Mucosa of gallbladder (tissue), 1 donor: Measurements from ENCODE around the gene ARID1A. TPM values are rescaled to one million over a fixed set of nuclear protein-coding genes. Genes with fewer than 3 reads are reported as not detected.
"Not testable (repeated sequence)": the region's sequence is repeated elsewhere in the genome, so short reads cannot be mapped to it uniquely, and the experiment has no call there.

Source experiments
- DNase-seq: peaks from one replicate; pipeline ENCODE4 v3.0.0-alpha.2; 2020; ENCODE audit warnings: low spot score
- total RNA-seq: library from RNA; stranded (reverse); gene quantifications from one replicate; pipeline ENCODE4 v1.2.1, GENCODE V29; 2021
- donor health status: DM: no; HTN: no; CAD: no.

ARID1A gene
- 83.6 TPM for total RNA-seq

DNA sequence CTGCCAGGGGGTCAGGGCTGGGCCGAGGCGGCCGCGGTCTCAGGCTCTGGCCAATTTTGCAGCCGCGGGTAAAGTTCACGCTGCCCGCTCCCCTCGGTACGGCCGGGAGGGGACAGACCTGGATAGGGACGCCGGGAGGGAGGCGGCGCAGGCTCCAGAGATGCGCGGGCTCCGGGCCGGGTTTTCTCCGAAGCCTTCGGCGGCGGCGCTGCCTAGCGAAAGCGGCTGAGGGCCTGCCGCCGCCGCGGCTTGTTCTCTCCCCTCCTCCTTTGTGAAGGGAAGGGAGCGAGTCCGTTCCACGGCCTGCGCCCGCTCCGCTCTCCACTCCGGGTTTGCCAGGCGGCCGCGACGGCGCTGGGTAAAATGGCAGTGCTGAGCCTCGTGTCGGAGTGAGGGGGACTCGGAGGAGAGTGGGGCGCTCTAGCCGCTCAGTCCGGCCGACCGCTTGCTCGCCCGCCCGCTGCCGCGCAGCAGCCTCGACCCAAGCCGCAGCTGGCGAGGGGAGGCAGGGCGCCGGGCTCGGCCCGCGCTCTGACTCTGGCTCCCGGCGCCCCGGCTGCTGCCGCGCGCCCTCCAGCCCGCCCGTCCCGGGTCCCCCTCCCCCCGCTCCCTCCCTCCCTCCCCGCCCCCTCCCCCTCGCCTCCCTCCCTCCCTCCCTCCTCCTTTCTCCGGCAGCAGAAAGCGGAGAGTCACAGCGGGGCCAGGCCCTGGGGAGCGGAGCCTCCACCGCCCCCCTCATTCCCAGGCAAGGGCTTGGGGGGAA, at the start of gene ARID1A:
Gene ARID1A (plus strand): TSS at position 660 of the 763 bp plus-strand sequence. CDS start 389 bp downstream, outside the sequence.
- DNase-seq, result peak; percentile 96

- DNase-seq, result no peak
Measured at GRCh38 chr1:26664802-26665201, 31.0 kb upstream of the ARID1A start.

GRCh38 chr1:26666855-26667254, 29.0 kb upstream of the ARID1A start:
- no peak for DNase-seq

- not testable (repeated sequence) for DNase-seq
Measured at GRCh38 chr1:26668106-26668786, 27.6 kb upstream of the ARID1A start.

DNA sequence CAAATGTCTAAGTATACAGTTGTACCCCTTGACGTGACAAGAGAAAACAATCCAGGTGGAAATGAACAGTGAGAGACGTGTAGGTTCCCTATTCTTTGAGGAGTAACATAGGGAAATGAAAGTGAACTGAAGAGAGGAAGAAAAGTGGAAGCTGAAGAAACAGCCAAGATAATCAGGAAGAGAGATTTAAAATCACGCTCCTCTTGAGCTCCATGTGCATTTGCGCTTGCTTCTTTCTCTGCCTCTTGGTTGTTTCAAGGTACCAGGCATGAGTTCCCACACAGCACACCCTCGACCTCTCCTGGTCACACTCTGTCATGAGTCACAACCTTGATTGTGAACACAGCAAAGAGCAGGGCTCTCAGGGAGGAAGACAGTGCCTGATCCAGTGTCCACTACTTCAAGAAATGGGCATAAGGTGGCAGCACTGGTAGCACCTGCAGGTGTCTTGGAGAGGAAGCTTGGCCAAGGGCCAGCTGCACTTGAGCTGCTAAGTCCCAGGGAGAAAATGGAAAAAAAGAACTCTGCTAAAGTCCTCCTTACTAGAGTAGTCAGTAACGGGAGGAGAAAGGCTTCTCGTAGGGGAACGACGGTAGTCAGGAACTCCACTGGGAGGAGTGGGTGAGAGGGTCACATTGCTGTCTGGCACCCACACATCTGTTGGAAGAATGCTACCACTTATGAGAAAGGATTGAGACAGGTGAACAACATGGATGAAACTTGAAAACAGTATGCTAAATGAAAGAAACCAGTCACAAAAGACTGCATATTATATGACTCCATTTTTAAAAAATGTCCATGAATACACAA, 18.3 kb upstream of the ARID1A start:
- DNase-seq, result peak; percentile 89

DNA sequence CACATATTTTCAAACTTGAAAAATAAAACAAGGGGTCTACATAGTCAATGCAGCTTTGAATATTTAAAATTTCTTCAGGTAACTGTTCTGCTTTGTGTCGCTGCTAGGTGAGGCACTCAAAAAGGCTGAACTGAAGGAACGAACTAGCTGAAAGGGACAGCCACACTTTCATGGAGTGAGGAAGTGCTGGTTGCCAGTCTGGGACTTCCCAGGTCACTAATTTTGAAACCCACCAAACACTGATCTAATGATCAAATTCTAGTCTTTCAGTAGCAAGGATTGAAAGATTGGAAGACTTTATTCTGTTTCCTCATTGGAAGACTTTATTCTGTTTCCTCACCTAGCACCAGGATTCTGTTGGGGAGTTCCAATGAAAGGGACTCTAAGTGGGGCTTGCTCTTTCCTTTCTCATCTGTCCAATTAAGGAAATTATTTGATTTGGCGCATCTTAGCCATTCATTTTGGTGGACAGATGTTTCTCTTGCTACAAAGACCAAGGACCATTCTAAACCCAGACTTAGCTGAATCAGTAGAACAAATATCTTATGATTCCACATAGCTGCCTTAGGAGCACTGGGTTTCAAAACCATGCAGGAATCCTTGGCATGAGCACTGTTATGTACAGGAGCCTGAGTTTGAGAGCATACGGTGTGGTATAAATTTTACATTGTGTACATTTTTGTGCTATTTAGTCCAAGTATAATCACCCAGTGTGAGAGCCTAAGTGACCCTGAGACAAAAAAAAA, 10.9 kb upstream of the ARID1A start:
- DNase-seq, result no peak

DNA sequence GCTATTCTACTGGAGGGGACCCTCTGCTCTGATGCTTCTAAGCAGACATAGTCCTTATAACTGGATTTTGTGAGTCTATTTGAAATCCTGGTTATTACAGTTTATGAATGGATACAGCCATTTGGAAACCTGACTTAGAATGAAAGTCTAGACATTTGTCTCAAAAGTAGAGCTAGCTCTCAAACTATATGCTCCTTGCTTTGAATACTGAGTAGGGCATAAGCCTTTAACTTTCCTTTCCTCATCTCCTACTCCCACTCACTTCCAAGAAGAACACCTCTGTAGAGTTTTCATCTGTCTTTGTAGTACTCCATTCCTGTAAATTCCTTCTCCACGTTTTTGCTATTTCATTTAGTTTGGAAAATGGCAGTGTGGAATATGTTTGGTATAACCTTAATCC, 9.0 kb upstream of the ARID1A start:
- DNase-seq, result no peak

GRCh38 chr1:26689504-26689903, 6.3 kb upstream of the ARID1A start:
- DNase-seq, result no peak

DNA sequence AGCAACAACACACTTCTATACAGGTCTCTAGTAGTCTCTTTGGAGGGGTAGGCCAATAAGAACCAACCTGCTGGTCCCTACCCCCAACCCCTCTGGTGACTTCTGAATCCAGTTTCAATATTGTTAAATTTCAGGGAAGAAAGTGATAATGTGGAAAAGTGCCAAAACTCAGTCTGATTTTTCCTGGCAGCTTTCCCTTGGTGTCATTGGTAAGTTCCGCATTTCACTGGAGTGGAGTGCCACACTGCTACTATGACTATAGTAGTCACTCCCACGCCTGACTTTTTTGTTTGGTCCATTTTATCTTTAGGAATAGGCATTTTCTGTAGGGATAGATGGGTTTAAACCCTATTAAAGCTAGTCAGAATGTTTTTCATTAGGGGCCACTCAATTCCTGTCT, 5.7 kb upstream of the ARID1A start:
- DNase-seq, result peak; percentile 51

DNA sequence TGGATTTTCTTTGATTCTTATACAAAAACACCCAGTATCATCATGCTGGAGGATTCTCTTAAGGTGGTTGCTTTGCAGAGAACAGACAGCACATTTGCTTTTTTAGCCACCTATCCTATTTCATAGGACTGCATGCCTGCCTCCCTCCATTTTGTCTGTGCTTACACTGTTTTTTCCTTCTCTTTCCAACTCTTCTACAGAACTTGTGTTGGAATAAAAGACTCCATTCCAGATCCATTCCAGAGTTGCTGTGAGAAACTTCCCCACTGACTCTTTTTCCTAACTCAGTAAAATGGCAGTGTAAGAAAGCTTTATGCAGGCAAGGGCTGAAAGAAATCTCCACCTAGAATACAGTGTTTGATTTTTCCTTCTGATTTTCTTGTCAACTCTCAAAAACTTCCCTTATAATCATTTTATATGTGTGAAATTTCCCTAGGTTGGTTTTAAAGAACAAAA, 5.2 kb upstream of the ARID1A start:
- DNase-seq, result no peak

DNA sequence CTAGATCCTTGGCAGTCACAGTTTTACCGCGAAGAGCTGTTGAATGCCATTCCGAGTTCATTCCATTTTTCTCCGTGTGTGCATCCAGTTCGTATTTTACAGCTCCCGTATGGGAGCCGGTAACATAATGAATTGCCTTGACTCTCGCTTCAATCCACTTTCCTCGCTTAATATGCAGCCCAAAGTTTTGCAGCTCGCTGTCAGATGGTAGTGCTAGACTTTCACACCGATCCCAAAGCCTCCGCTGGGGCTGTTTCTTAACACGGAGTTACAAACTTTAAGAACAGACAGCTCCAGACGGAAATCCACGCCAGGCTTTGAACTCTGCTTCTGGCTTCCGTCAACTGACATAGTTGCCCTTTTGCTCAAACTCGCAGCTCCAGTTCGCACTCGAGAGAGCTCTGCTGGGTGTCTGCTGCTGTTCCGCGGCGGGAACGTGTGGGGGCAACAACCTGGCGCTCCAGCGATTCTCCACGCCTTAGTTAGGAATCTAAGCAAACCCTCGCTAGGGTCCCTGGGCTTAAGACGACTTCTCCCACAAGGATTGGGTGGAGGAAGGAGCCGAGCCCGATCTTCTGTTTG, 3.5 kb upstream of the ARID1A start:
- peak; percentile 90 for DNase-seq

- DNase-seq, result peak; percentile 96
Measured at GRCh38 chr1:26692793-26693490, 2.9 kb upstream of the ARID1A start.

GRCh38 chr1:26693599-26694572, 1.9 kb upstream of the ARID1A start:
- no peak for DNase-seq

DNA sequence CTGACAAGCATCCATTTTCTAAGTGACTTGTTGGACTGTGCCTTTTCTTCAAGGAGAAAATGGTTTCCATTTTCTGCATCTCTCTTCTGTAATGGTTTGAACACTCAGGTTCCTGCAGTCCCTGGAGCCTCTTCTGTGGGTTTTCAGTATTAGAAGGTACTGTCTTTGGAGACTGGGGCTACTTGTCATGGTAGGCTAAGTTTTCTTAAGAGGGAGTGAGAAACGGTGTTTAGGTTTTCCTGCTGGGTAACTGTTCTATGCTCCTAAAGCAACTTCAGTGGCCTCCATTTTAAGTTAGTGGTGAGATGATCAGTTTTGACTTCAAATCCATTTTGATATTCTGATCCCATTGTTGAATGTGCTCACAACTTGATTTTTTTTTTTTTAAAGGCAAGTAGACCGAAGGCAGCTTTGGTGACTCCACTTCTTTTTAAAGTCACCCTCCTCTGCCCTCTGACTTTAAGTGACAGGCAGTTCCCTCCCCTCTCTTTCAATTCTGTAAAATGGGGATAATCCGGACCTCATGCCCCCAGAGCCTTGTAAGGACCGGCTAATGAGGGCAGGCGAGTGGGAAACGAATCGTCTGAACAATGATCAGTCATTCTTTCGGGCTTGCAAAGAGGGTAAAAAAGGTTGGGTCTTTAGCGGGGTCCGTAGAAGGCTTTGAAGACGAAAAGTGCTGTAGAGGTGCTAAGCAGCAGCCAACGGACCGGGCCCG, 1.0 kb upstream of the ARID1A start:
- DNase-seq, result no peak

- DNase-seq, result no peak
Measured at GRCh38 chr1:26696119-26696653, 371 bp downstream of the ARID1A start.

- peak; percentile 40 for DNase-seq
Measured at GRCh38 chr1:26696654-26697430, 1.0 kb downstream of the ARID1A start.

DNA sequence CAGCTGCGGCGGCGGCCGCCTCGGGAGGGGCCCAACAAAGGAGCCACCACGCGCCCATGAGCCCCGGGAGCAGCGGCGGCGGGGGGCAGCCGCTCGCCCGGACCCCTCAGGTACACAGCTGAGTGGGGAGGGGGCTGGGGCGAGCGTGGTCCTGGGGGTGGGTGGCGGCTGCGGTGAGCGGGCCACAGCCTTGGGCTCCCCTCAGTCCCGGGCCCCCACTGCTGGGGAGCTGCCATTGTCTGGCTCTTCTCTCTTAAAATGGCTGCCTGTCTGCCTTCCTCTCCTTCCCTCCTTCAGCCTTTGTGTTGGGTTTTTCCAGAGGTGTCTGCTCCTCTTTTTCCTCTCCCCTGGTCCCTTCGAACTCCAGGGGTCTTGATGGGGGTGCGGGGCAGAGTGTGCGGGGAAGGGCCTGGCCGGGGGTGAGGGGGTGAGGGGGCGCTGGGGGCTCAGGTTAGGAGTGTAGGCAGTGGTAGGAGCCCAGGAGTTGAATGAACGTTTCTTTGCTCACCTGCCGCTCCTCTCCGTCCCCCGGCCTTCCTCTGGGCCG, 1.7 kb downstream of the ARID1A start:
- DNase-seq, result no peak
